IMR-90 (cell line): ENCODE measurements around the gene PEAK1. TPM values are rescaled to one million over a fixed set of nuclear protein-coding genes. Genes with fewer than 3 reads are reported as not detected.

Source experiments
- ATAC-seq: fragments of 200-7000 bp; cut with Tn5 transposase; 2 replicates; pipeline ENCODE4 v1.9.1; 2020; ENCODE audit warnings: low read depth, mild to moderate bottlenecking, moderate library complexity
- BruUV-seq: library from RNA; stranded (reverse); fragments of 400-500 nt; replicated peaks from 2 replicates; lab custom pipeline; 2021; lab: Mats Ljungman, UMichigan
- CTCF ChIA-PET: fragments of 300-600 bp; formaldehyde crosslinking; extraction: SDS; loops from one replicate; lab custom pipeline; 2021; ENCODE audit warnings: antibody characterized with exemption; lab: Yijun Ruan, JAX
- POLR2A ChIA-PET: fragments of 300-600 bp; sonication (Branson Sonifier 250); formaldehyde crosslinking; loops from one replicate; lab custom pipeline; 2022; ENCODE audit warnings: antibody characterized with exemption; ENCODE audit not compliant: unreplicated experiment; lab: Charles Lee
- DNase-seq: peaks from one replicate; pipeline ENCODE4 v3.0.0; 2013
- H2AFZ ChIP-seq: replicated peaks from 2 replicates; pipeline ENCODE3; 2013; ENCODE audit warnings: low read length, mild to moderate bottlenecking; ENCODE audit not compliant: poor library complexity
- H2AK5ac ChIP-seq: 2 replicates; pipeline ENCODE4 v1.6.1; 2013; ENCODE audit warnings: low read depth, low read length, inconsistent platforms
- H2AK9ac ChIP-seq: replicated peaks from 2 replicates; pipeline ENCODE3; 2013; ENCODE audit warnings: mild to moderate bottlenecking, low read depth, low read length, moderate library complexity; ENCODE audit not compliant: poor library complexity
- H2BK120ac ChIP-seq: 2 replicates; pipeline ENCODE4 v1.6.1; 2013; ENCODE audit warnings: low read depth, low read length, inconsistent platforms
- H2BK15ac ChIP-seq: 3 replicates; pipeline ENCODE4 v1.6.1; 2013; ENCODE audit warnings: low read depth, low read length, inconsistent platforms
- H2BK20ac ChIP-seq: 2 replicates; pipeline ENCODE4 v1.6.1; 2013; ENCODE audit warnings: low read depth, mild to moderate bottlenecking, inconsistent platforms, low read length, moderate library complexity
- H2BK5ac ChIP-seq: 2 replicates; pipeline ENCODE4 v1.6.1; 2013; ENCODE audit warnings: mild to moderate bottlenecking, low read depth, low read length, inconsistent platforms; ENCODE audit not compliant: poor library complexity, severe bottlenecking
- H3K14ac ChIP-seq: replicated peaks from 2 replicates; pipeline ENCODE4 v1.6.1; 2013; ENCODE audit warnings: low read depth, low read length, inconsistent platforms
- H3K18ac ChIP-seq: 2 replicates; pipeline ENCODE4 v1.6.1; 2013; ENCODE audit warnings: low read depth, low read length, control low read depth
- H3K23ac ChIP-seq: 2 replicates; pipeline ENCODE4 v1.6.1; 2013; ENCODE audit warnings: low read depth, low read length, inconsistent platforms
- H3K27ac ChIP-seq: 2 replicates; pipeline ENCODE4 v1.5.1; 2013; ENCODE audit warnings: mild to moderate bottlenecking, control low read depth, low read length; ENCODE audit not compliant: insufficient read depth
- H3K27me3 ChIP-seq: 2 replicates; pipeline ENCODE4 v1.6.1; 2013; ENCODE audit warnings: low read length; ENCODE audit not compliant: control insufficient read depth, insufficient read depth
- H3K36me3 ChIP-seq: 2 replicates; pipeline ENCODE4 v1.6.1; 2013; ENCODE audit warnings: low read length, mixed read lengths; ENCODE audit not compliant: control insufficient read depth, insufficient read depth
- H3K4ac ChIP-seq: 2 replicates; pipeline ENCODE4 v1.6.1; 2013; ENCODE audit warnings: low read depth, low read length, inconsistent platforms
- H3K4me1 ChIP-seq: 2 replicates; pipeline ENCODE4 v1.6.1; 2013; ENCODE audit warnings: low read length, mixed read lengths; ENCODE audit not compliant: control insufficient read depth, insufficient read depth
- H3K4me2 ChIP-seq: 2 replicates; pipeline ENCODE4 v1.6.1; 2013; ENCODE audit warnings: low read depth, mild to moderate bottlenecking, control low read depth, low read length, moderate library complexity
- H3K4me3 ChIP-seq: 2 replicates; pipeline ENCODE4 v1.5.1; 2013; ENCODE audit warnings: low read depth, mild to moderate bottlenecking, control low read depth, low read length, moderate library complexity; ENCODE audit not compliant: insufficient read depth
- H3K56ac ChIP-seq: 2 replicates; pipeline ENCODE4 v1.6.1; 2013; ENCODE audit warnings: low read length, inconsistent platforms; ENCODE audit not compliant: insufficient read depth; ENCODE audit errors: extremely low read depth
- H3K79me1 ChIP-seq, 2 experiments: 2 replicates each; pipeline ENCODE4 v1.6.1; 2013; ENCODE audit warnings: low read length in 2 of 2, inconsistent platforms in 1 of 2, low read depth in 1 of 2
- H3K9ac ChIP-seq: 2 replicates; pipeline ENCODE4 v1.6.1; 2013; ENCODE audit warnings: low read depth, low read length, control low read depth
- H3K9me1 ChIP-seq: 2 replicates; pipeline ENCODE4 v1.6.1; 2013; ENCODE audit warnings: low read length, inconsistent platforms; ENCODE audit not compliant: insufficient read depth
- H3K9me3 ChIP-seq: 2 replicates; pipeline ENCODE4 v1.6.1; 2013; ENCODE audit warnings: low read length; ENCODE audit not compliant: control insufficient read depth, insufficient read depth
- H4K20me1 ChIP-seq: 2 replicates; pipeline ENCODE4 v1.6.1; 2013; ENCODE audit warnings: low read length, inconsistent platforms; ENCODE audit not compliant: insufficient read depth
- H4K5ac ChIP-seq: 2 replicates; pipeline ENCODE4 v1.6.1; 2013; ENCODE audit warnings: mild to moderate bottlenecking, low read depth, low read length, control low read depth
- H4K8ac ChIP-seq, 2 experiments: 2 replicates each; pipeline ENCODE4 v1.6.1; 2013; ENCODE audit warnings: low read depth in 2 of 2, low read length in 2 of 2, control low read depth in 1 of 2, inconsistent platforms in 1 of 2
- H4K91ac ChIP-seq: 2 replicates; pipeline ENCODE4 v1.6.1; 2013; ENCODE audit warnings: low read depth, low read length, inconsistent platforms; ENCODE audit not compliant: insufficient read depth
- CEBPB ChIP-seq: IDR thresholded peaks from 2 replicates; pipeline ENCODE4 v1.6.1; 2012; ENCODE audit warnings: low read depth, low read length, improper control_type of control experiment
- MAFK ChIP-seq: IDR thresholded peaks from 2 replicates; pipeline ENCODE4 v1.6.1; 2012; ENCODE audit warnings: low read depth, low read length, improper control_type of control experiment
- NFE2L2 ChIP-seq: fragments of 150-350 bp; IDR thresholded peaks from 2 replicates; pipeline ENCODE4 v1.6.1; 2016; ENCODE audit warnings: low read depth, mild to moderate bottlenecking, low read length
- RFX5 ChIP-seq: IDR thresholded peaks from 2 replicates; pipeline ENCODE4 v1.8.0; 2012; ENCODE audit warnings: low read depth, mild to moderate bottlenecking, low read length, moderate library complexity
- WGBS, 2 experiments: methylation state at CpG; one replicate each; pipeline versions ENCODE4 v1.1.5 to v1.1.7; 2013; ENCODE audit warnings: missing lambda C conversion rate in 2 of 2; ENCODE audit not compliant: insufficient read length in 1 of 2; ENCODE audit errors: extremely low coverage in 2 of 2; 5-methylcytosine and 5-hydroxymethylcytosine counted together
- dilution Hi-C: fragments of 300-500 bp; cut with HindIII; formaldehyde crosslinking; loops from one replicate; pipeline ENCODE4 v1.14.3; 2018; ENCODE audit warnings: low sequenced_read_pairs; ENCODE audit not compliant: unreplicated experiment
- in situ Hi-C: fragments of 300-500 bp; cut with MboI; formaldehyde crosslinking; loops from 3 replicates; pipeline ENCODE4 v1.14.3; 2019; ENCODE audit warnings: low sequenced_read_pairs, inconsistent platforms, mixed read lengths
- intact Hi-C: fragments of 100-400 bp; cut with micrococcal nuclease; formaldehyde crosslinking; loops from 2 replicates; pipeline ENCODE4 v1.10.0; 2022
- polyA plus RNA-seq, 3 experiments: library from polyadenylated mRNA; depleted of rRNA; stranded (reverse); fragments of >200 nt; gene quantifications; 2 replicates each; pipeline ENCODE4 v1.2.3, GENCODE V29; 2012; ENCODE audit warnings: low replicate concordance in 1 of 3
- total RNA-seq: library from RNA; depleted of rRNA; stranded (reverse); fragments of >200 nt; gene quantifications from 2 replicates; pipeline ENCODE4 v1.2.3, GENCODE V29; 2012
- TF ChIP-seq, protein P1 (sequence below): fragments of 150-350 bp; IDR thresholded peaks from 2 replicates; pipeline ENCODE4 v1.6.1; 2016; ENCODE audit warnings: low read depth, mild to moderate bottlenecking, low read length, moderate library complexity, borderline replicate concordance

Gene PEAK1
- total and polyA plus RNA-seq, 2 of the 4 experiments (the other 2 are of a cell fraction) = 21.5 to 43.9 TPM

DNA sequence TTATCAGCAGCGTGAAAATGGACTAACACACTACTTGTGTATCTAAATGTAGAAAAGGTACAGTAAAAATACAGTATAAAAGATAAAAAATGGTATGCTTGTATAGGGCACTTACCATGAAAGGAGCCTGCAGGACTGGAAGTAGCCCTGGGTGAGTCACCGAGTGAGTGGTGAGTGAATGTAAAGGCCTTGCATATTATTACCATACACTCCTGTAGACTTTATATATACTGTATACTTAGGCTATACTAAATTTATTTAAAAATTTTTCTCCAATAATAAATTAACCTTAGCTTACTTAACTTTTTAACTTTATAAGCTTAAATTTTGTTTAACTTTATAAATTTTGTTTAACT, 281.8 kb downstream of the PEAK1 start:
- Histone ChIP-seq H2BK5ac (peak overlapping the region; percentile 41), H3K9me3 (no peaks in the 10 kb centered on the region), H3K4me2 (no peak overlapping the region), H3K56ac (no peak overlapping the region), H4K91ac (no peak overlapping the region; the same call in 1 of the 2 replicates), H3K4me1 (peaks cover 3% of the 10 kb centered on the region), H3K23ac (no peak overlapping the region), H2AK5ac (no peak overlapping the region), H4K5ac (no peak overlapping the region), H3K27ac (peak overlapping the region; percentile 57; the same call in 1 of the 2 replicates), H2AFZ (no peak overlapping the region), H3K36me3 (peaks cover 15% of the 10 kb centered on the region), H3K4ac (no peak overlapping the region), H3K4me3 (no peak overlapping the region), H2BK15ac (no peak overlapping the region), H2BK20ac (no peak overlapping the region), H4K8ac (0 out of 4 replicates have a peak overlapping the region, but pooled peaks of 1 of the 2 experiments have one; percentile 44), H2AK9ac (no peak overlapping the region), H3K18ac (no peak overlapping the region), H3K9ac (no peak overlapping the region), H3K9me1 (peaks cover 9% of the 10 kb centered on the region; the same call in 1 of the 2 replicates), H2BK120ac (no peak overlapping the region), H3K27me3 (no peaks in the 10 kb centered on the region), H3K79me1 (peaks cover 20 to 44% of the 10 kb centered on the region in 2 experiments), H4K20me1 (no peaks in the 10 kb centered on the region), H3K14ac (no peak overlapping the region)
- POLR2A ChIA-PET = interaction anchor here (0.6 kb wide), 1 partner anchor 362 kb away, joined by 4 read pairs; no protein-coding TSS in a partner anchor
- DNase-seq (peak; percentile 73), ATAC-seq (peak; percentile 92)
- in situ Hi-C loops = no loop called here
- TF ChIP-seq RFX5 (no peak), CEBPB (no peak), NFE2L2 (no peak), MAFK (no peak)
- TF ChIP-seq, protein P1, sequence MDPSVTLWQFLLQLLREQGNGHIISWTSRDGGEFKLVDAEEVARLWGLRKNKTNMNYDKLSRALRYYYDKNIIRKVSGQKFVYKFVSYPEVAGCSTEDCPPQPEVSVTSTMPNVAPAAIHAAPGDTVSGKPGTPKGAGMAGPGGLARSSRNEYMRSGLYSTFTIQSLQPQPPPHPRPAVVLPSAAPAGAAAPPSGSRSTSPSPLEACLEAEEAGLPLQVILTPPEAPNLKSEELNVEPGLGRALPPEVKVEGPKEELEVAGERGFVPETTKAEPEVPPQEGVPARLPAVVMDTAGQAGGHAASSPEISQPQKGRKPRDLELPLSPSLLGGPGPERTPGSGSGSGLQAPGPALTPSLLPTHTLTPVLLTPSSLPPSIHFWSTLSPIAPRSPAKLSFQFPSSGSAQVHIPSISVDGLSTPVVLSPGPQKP = no peak
- intact Hi-C loops = no loop called here
- CTCF ChIA-PET = no interaction called here
- BruUV-seq = no TSS peak
- WGBS, 2 experiments = no CpG with 5 or more reads among the region's 2 CpGs
- dilution Hi-C loops = no loop called here
